ENCODE data around the gene AOPEP.
A peak's percentile ranks its signal among the peaks of the same experiment; 100 is the strongest.
"Not testable (repeated sequence)": the region's sequence is repeated elsewhere in the genome, so short reads cannot be mapped to it uniquely, and the experiment has no call there.

Gene AOPEP

DNA sequence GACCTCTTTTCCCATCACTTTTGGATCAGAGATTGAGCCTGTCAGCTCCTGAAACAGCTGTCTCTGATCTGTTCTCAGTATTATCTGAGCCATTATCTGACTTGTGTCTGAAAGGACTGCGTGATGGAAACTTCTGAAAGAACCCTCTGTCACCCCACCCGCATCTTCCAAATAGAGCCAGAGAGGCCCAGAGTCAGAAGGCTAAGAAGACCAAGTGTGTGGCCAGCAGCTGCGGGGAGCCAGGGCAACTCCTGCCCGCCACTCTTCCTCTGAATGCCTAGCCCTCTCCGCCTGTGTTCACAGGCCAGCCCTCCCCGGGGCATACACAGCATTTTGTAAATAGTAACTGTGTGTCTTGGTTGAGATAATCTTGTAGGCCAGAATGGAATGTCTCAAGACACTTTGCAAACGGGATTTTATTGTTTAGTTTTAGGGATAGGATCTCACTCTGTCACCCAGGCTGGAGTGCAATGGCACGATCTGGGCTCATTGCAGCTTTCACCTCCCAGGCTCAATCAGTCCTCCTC, 92.7 kb downstream of the AOPEP start:
- no peak for DNase-seq

DNA sequence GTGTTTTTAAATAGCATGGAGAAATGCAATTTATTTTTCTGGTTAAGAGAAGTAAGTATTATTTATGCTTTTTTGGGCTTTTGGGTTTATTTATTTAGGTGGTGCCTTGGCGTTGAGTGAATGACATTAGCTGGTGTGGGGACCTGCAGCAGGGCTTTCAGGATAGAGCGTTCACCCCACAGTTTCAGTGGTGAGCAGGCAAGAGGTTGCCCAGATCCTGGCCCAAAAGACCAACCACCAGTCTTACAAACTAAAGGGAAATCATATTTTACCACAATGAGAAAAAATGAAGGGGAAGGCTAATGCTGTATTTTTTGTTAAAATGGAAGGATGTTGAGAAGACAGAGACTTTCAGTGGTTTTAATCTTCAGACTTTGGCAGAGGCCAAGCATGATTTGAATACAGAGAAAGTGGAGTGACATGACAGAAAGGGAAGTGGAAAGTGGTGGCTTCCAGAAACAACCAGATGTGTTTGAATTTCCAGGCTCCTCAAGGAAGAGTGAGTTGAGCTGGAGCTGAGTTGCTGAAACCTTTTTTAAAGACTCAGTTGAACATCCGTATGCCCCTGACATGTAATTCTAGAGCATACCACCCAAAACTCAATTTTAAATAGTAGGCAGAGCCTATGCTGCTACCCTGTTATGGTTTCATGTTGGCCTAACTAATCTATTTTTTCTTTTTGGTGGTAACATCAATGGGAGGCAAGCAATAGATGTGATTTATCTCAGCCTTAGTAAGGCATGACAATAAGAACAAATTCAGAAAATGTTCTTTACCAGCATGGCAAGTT, 94.8 kb downstream of the AOPEP start:
- no peak for DNase-seq

DNA sequence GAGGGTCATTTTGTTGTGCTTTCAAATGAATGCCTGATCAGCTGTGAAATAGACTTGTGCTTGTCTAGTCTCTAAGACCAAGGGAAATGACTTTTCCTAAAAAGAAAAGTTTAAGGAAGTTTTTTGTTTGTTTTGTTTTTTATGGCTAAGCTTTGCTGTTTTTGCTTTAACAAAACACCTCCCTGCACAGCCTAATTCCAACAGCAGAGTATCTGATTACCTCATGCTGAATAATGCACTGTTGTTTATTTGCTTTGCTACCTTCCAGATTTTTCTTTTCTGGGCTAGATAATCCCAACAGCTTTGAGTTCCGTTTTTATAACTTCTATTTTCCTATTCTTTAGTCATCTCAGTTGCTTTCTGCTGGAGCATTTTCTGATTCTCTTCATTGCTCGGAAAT, 95.8 kb downstream of the AOPEP start:
- DNase-seq: no peak

GRCh38 chr9:94823710-94824109, 97.2 kb downstream of the AOPEP start:
- DNase-seq: no peak

- DNase-seq: no peak
These were observed 97.9 kb downstream of the AOPEP start for GRCh38 chr9:94824411-94824810.

DNA sequence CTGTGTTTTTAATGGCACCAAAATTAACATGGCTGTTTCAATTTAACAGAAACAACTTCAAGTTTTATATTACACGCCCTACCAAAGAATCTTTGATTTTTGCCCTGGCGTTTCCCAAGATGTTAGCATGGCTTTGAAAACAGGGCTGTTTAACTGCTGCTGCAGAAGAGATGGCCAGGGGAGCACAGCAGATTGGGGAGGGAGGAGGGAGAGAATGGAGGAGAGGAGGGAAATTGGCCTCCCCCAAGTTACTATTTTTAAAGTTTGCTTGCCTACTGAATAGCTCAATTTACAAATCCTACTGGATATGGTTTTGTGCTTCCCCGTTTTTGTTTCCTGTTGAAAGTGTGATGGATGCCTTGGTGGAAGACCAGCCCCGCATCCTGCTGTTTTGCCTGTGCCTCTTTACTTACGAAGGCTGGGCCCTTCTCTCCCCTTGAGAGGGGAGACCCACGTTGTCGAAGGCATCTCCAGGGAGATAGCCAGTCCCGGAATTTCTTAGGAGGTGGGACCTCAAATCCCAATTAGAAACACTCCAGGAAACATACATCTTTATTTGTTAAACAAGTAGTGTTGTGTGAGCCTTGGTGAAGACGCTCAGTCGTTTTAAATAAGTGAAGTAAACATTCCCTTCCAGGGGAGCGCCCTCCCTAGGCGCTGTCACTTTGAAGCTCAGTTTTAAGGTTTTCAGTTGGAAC, 98.6 kb downstream of the AOPEP start:
- no peak for DNase-seq

DNA sequence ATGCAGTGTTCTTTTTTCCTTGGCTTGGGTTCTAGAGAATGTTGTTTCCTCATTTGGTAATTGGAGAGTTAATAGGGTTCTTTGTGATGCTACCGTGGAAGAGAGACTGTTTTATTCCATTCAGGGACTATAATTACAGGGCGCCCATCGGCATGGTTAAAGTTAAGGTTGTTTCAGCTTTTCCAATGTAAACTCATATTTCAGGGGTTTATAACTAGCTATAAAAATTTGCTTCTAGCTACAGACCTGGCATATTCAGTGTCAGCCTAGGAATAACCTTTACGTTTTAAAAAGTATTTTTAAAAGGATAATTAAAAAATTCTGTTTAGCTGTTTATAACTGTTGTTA, 99.1 kb downstream of the AOPEP start:
- DNase-seq: no peak

DNA sequence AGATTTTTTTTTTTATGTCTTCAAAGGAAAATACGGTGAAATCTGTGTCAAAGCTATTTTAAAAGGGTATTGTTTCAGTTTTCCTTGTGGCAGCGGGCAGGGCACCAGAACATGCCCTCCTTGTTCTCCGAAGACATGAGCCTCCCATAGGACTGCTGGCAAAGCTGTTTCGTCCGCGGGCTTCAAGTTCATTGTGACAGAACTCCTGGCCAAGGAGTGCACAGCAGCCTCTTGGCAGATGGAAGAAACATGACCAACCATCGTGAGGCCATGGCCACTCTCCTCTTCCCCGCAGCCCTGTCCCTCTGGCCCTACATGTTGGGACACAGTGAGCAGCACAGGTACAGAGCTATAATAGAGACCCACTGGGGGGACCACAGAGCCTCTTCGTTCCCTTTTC, 99.5 kb downstream of the AOPEP start:
- no peak for DNase-seq

GRCh38 chr9:94826644-94827410, 100.3 kb downstream of the AOPEP start:
- DNase-seq: no peak

- no peak for DNase-seq
These were observed 101.2 kb downstream of the AOPEP start for GRCh38 chr9:94827584-94828304.

- no peak for DNase-seq
These were observed 103.0 kb downstream of the AOPEP start for GRCh38 chr9:94829380-94830070.

- DNase-seq: not testable (repeated sequence)
These were observed 103.6 kb downstream of the AOPEP start for GRCh38 chr9:94830071-94830604.

- no peak for DNase-seq
These were observed 107.3 kb downstream of the AOPEP start for GRCh38 chr9:94833802-94834201.

GRCh38 chr9:94837404-94837803, 110.9 kb downstream of the AOPEP start:
- no peak for DNase-seq

DNA sequence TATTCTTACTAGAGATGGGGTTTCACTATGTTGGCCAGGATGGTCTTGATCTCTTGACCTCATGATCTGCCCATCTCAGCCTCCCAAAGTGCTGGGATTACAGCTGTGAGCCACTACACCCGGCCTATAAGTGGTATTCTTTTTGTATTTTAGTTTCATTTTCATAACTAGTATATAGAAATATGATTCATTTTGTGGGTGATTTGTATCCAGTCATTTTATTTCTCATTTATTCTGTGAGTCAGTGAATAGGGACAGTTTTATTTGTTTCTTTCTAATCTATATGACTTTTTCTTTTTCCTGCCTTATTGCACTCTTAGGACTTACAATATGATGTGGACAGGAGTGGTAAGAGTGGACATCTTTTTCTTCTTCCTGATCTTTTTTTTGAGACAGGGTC, 112.9 kb downstream of the AOPEP start:
- peak; percentile 24 for DNase-seq

- no peak for DNase-seq
These were observed 114.2 kb downstream of the AOPEP start for GRCh38 chr9:94840738-94841137.

DNA sequence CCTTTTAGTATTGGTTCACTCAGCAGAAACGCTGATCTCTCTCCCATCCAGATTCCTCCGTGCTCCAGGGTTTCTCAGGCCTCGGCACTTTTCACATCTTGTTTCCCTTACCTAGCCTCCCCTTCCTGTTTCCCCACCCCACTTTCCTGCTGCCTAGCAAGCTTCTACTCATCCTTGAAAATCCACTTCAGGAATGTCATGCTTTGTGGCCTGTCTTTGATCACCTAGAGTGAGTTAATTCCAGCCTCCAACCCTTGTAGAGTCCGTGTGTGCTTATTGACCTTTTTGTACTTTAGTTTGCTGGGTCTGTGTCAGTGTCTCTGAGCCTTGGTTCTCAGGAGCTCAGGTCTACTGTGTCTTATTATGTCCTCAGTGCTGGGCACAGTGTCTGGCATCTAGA, 116.6 kb downstream of the AOPEP start:
- DNase-seq: no peak

GRCh38 chr9:94846739-94847138, 120.2 kb downstream of the AOPEP start:
- no peak for DNase-seq

- DNase-seq: peak; percentile 13
These were observed 121.0 kb downstream of the AOPEP start for GRCh38 chr9:94847486-94847885.

GRCh38 chr9:94848791-94849190, 122.3 kb downstream of the AOPEP start:
- not testable (repeated sequence) for DNase-seq

- DNase-seq: no peak
These were observed 124.3 kb downstream of the AOPEP start for GRCh38 chr9:94850540-94851434.
